ENCODE data around the gene KIF5A. TPM values are rescaled to one million over a fixed set of nuclear protein-coding genes. Genes with fewer than 3 reads are reported as not detected.

KIF5A gene
- total and polyA plus RNA-seq, 2 donors (not counting 3 experiments of a cell fraction or from before 2014, with no cell fraction given): 0.07 to 0.35 TPM

- H3K27me3 ChIP-seq (ENCODE audit: control insufficient read depth in 2 of 2, insufficient read depth in 2 of 2, low read length in 2 of 2): peaks cover 31 to 41% of the 10 kb centered on the region in 2 experiments
- H3K36me3 ChIP-seq (ENCODE audit: control insufficient read depth in 2 of 2, extremely low read depth in 1 of 2, insufficient read depth in 2 of 2, low read length in 2 of 2): no peaks in the 10 kb centered on the region
- H3K9me3 ChIP-seq (replicated peaks; ENCODE audit: control insufficient read depth, insufficient read depth, low read length): no peaks in the 10 kb centered on the region
- H2AFZ ChIP-seq (ENCODE audit: low read depth, low read length): peak overlapping the region; percentile 49
- CTCF ChIA-PET: interaction anchor here (1.1 to 2.2 kb wide), 3 partner anchors 23 to 36 kb away, joined by 3 to 12 read pairs (median 6); no protein-coding TSS in a partner anchor
- peak overlapping the region; percentile 80 for H3K4me2 ChIP-seq (ENCODE audit: insufficient read depth, low read length)
- no peak overlapping the region for H3K27ac ChIP-seq (ENCODE audit: insufficient read depth, low read depth, low read length)
- intact Hi-C loops (cut with micrococcal nuclease) (loop anchor here (1.0 to 5.0 kb wide), 3 partner anchors 27 to 145 kb away; partner anchors contain the start of genes DDIT3, MARS1 and OS9), dilution Hi-C loops (cut with MboI; ENCODE audit: extremely low pct_ligation_motif_present, low sequenced_read_pairs) (no loop called here)
- H3K79me2 ChIP-seq (ENCODE audit: control insufficient read depth, insufficient read depth, low read length): peaks cover 25% of the 10 kb centered on the region
- BruUV-seq (replicated peaks): TSS peak; percentile 16
- H3K4me1 ChIP-seq (ENCODE audit: control insufficient read depth, extremely low read depth, insufficient read depth, low read length): peaks cover 18% of the 10 kb centered on the region
- FAIRE-seq (peak; percentile 100), DNase-seq (ENCODE audit: low read depth, low spot score) (no peak)
- POLR2A ChIA-PET: no interaction called here
- no peak overlapping the region for H3K4me3 ChIP-seq (replicated peaks in 1 of 3; ENCODE audit: insufficient read depth in 1 of 3, low read depth in 1 of 3, low read length in 3 of 3)
- no peaks in the 10 kb centered on the region for H4K20me1 ChIP-seq (replicated peaks; ENCODE audit: control insufficient read depth, extremely low read depth, insufficient read depth, low read length)
- peak overlapping the region; percentile 96 for H3K9ac ChIP-seq (replicated peaks; ENCODE audit: extremely low read depth, insufficient read depth, low read length)
- TF ChIP-seq JUN (IDR thresholded peaks at IDR 0.05; ENCODE audit: borderline replicate concordance, insufficient read depth, insufficient read length, low read depth): peak; percentile 53
- TF ChIP-seq EZH2 (IDR thresholded peaks at IDR 0.05; ENCODE audit: borderline replicate concordance, low read depth, low read length, severe bottlenecking): no peak
- no peak for TF ChIP-seq CTCF (IDR thresholded peaks at IDR 0.05; ENCODE audit: extremely low read depth in 1 of 2, insufficient read depth in 1 of 2, low read depth in 1 of 2, low read length in 2 of 2)
- H3K9me1 ChIP-seq (replicated peaks; ENCODE audit: control insufficient read depth, extremely low read depth, insufficient read depth, low read length): no peaks in the 10 kb centered on the region
These were observed 2.4 kb upstream of the KIF5A start for GRCh38 chr12:57547288-57548012.

DNA sequence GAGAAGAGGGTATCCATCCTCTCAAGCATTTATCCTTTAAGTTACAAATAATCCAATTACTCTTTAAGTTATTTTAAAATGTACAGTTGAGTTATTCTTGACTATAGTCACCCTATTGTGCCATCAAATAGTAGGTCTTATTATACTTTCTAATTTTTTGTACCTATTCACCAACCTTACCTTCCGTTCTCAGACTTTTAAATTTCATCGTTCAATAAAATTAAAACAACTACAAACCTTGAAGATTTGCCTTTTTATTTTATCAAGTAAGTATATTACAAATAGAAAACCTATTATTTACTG is 1.9 kb upstream of the KIF5A start:
- FAIRE-seq: no peak
- H3K36me3 ChIP-seq (ENCODE audit: control insufficient read depth in 2 of 2, extremely low read depth in 1 of 2, insufficient read depth in 2 of 2, low read length in 2 of 2): no peaks in the 10 kb centered on the region
- peaks cover 18% of the 10 kb centered on the region for H3K4me1 ChIP-seq (ENCODE audit: control insufficient read depth, extremely low read depth, insufficient read depth, low read length)
- POLR2A ChIA-PET: no interaction called here
- no peak overlapping the region for H3K27ac ChIP-seq (ENCODE audit: insufficient read depth, low read depth, low read length)
- CTCF ChIA-PET: no interaction called here
- intact Hi-C loops (cut with micrococcal nuclease) (loop anchor here (5.0 kb wide), 1 partner anchor 144 kb away; the partner anchor contains the start of gene OS9), dilution Hi-C loops (cut with MboI; ENCODE audit: extremely low pct_ligation_motif_present, low sequenced_read_pairs) (no loop called here)
- H3K79me2 ChIP-seq (ENCODE audit: control insufficient read depth, insufficient read depth, low read length): peaks cover 25% of the 10 kb centered on the region
- no peak overlapping the region for H2AFZ ChIP-seq (ENCODE audit: low read depth, low read length)
- H3K9me1 ChIP-seq (replicated peaks; ENCODE audit: control insufficient read depth, extremely low read depth, insufficient read depth, low read length): no peaks in the 10 kb centered on the region
- H3K9ac ChIP-seq (replicated peaks; ENCODE audit: extremely low read depth, insufficient read depth, low read length): no peak overlapping the region
- no peaks in the 10 kb centered on the region for H3K9me3 ChIP-seq (replicated peaks; ENCODE audit: control insufficient read depth, insufficient read depth, low read length)
- H3K4me3 ChIP-seq (replicated peaks in 1 of 3; ENCODE audit: insufficient read depth in 1 of 3, low read depth in 1 of 3, low read length in 3 of 3): no peak overlapping the region
- H3K27me3 ChIP-seq (ENCODE audit: control insufficient read depth in 2 of 2, insufficient read depth in 2 of 2, low read length in 2 of 2): peaks cover 34 to 44% of the 10 kb centered on the region in 2 experiments
- DNase-seq (ENCODE audit: low read depth, low spot score): no peak
- BruUV-seq (replicated peaks): no TSS peak
- H4K20me1 ChIP-seq (replicated peaks; ENCODE audit: control insufficient read depth, extremely low read depth, insufficient read depth, low read length): no peaks in the 10 kb centered on the region
- no peak overlapping the region for H3K4me2 ChIP-seq (ENCODE audit: insufficient read depth, low read length)
- no peak for TF ChIP-seq MAX (IDR thresholded peaks at IDR 0.05; ENCODE audit: insufficient read depth, insufficient read length)
- TF ChIP-seq FOS (IDR thresholded peaks at IDR 0.05; ENCODE audit: borderline replicate concordance, insufficient read depth, low read length): no peak
- TF ChIP-seq CTCF (IDR thresholded peaks at IDR 0.05; ENCODE audit: extremely low read depth in 1 of 2, insufficient read depth in 1 of 2, low read depth in 1 of 2, low read length in 2 of 2): no peak
- no peak for TF ChIP-seq JUN (IDR thresholded peaks at IDR 0.05; ENCODE audit: borderline replicate concordance, insufficient read depth, insufficient read length, low read depth)
- TF ChIP-seq POLR2AphosphoS5 (IDR thresholded peaks at IDR 0.05; ENCODE audit: insufficient read depth, low read depth, low read length): no peak
- no peak for TF ChIP-seq MYC (IDR thresholded peaks at IDR 0.05; ENCODE audit: low read depth, low read length)
- TF ChIP-seq EZH2 (IDR thresholded peaks at IDR 0.05; ENCODE audit: borderline replicate concordance, low read depth, low read length, severe bottlenecking): no peak
- no peak for TF ChIP-seq GATA2 (IDR thresholded peaks at IDR 0.05; ENCODE audit: insufficient read depth, insufficient read length, low read depth, low read length)
- no peak for TF ChIP-seq POLR2A (IDR thresholded peaks at IDR 0.05; ENCODE audit: low read depth, low read length)

Data from endothelial cell of umbilical vein (primary cell).